ENCODE data around the gene BOD1. TPM values are rescaled to one million over a fixed set of nuclear protein-coding genes. Genes with fewer than 3 reads are reported as not detected.

Gene BOD1
- total and polyA plus RNA-seq, 2 of the 8 experiments (the other 6 are each of a cell fraction or from before 2014, with no cell fraction given), result 107 to 149 TPM

- no peak for TF ChIP-seq KDM5A (IDR thresholded peaks at IDR 0.05; ENCODE audit: low read length)
- TF ChIP-seq SIRT6 (IDR thresholded peaks at IDR 0.05; ENCODE audit: low read length), result no peak
Observed at GRCh38 chr5:173595841-173596240, 20.6 kb downstream of the BOD1 start (continued).

Data from H1 (cell line).